Measurements from ENCODE around the gene MRPS34. TPM values are rescaled to one million over a fixed set of nuclear protein-coding genes. Genes with fewer than 3 reads are reported as not detected.
"Not testable (repeated sequence)": the region's sequence is repeated elsewhere in the genome, so short reads cannot be mapped to it uniquely, and the experiment has no call there.

Gene MRPS34
- total and polyA plus RNA-seq, 3 experiments from 2014 or later, result 155 to 176 (median 172) TPM

- no peaks in the 10 kb centered on the region for H3K9me3 ChIP-seq (ENCODE audit: low read length)
- H3K9me3 Mint-ChIP-seq, result no peaks in the 10 kb centered on the region
- CTCF ChIA-PET, result no interaction called here
- H3K27me3 Mint-ChIP-seq, result no peaks in the 10 kb centered on the region
- POLR2A ChIA-PET, result no interaction called here
- H3K4me1 ChIP-seq (ENCODE audit: insufficient read depth, low read length), result no peaks in the 10 kb centered on the region
- no peak for DNase-seq
- H3K4me3 Mint-ChIP-seq, result no peak overlapping the region
- no peak overlapping the region for H3K27ac ChIP-seq (ENCODE audit: low read depth, low read length)
- no peaks in the 10 kb centered on the region for H3K27me3 ChIP-seq (ENCODE audit: insufficient read depth, low read length, poor library complexity, severe bottlenecking)
- peaks cover 0 to 7% (median 5%) of the 10 kb centered on the region in 3 donors for H3K4me1 Mint-ChIP-seq
- H3K27ac Mint-ChIP-seq, result no peak overlapping the region
- peaks cover 7 to 50% (median 11%) of the 10 kb centered on the region in 3 donors for H3K36me3 Mint-ChIP-seq
- no peak overlapping the region for H3K4me3 ChIP-seq (ENCODE audit: low read length)
- H3K36me3 ChIP-seq (ENCODE audit: insufficient read depth, low read length), result peaks cover 21% of the 10 kb centered on the region
Observed at GRCh38 chr16:1808691-1809090, 35.8 kb upstream of the MRPS34 start.

- H3K27ac Mint-ChIP-seq, result no peak overlapping the region
- Histone ChIP-seq H3K36me3 (ENCODE audit: insufficient read depth, low read length) (peaks cover 21% of the 10 kb centered on the region), H3K27ac (ENCODE audit: low read depth, low read length) (no peak overlapping the region), H3K27me3 (ENCODE audit: insufficient read depth, low read length, poor library complexity, severe bottlenecking) (no peaks in the 10 kb centered on the region), H3K4me3 (ENCODE audit: low read length) (no peak overlapping the region), H3K4me1 (ENCODE audit: insufficient read depth, low read length) (no peaks in the 10 kb centered on the region), H3K9me3 (ENCODE audit: low read length) (no peaks in the 10 kb centered on the region)
- no peaks in the 10 kb centered on the region for H3K27me3 Mint-ChIP-seq
- H3K9me3 Mint-ChIP-seq, result no peaks in the 10 kb centered on the region
- no peak for DNase-seq
- peaks cover 6 to 43% (median 7%) of the 10 kb centered on the region in 3 donors for H3K36me3 Mint-ChIP-seq
- no peaks in the 10 kb centered on the region for H3K4me1 Mint-ChIP-seq
- H3K4me3 Mint-ChIP-seq, result no peak overlapping the region
- ChIA-PET CTCF (no interaction called here), POLR2A (no interaction called here)
Observed at GRCh38 chr16:1807626-1808025, 34.7 kb upstream of the MRPS34 start.

- ChIA-PET CTCF (interaction anchor here (1.2 kb wide), 1 partner anchor 39 kb away, joined by 3 read pairs; no protein-coding TSS in a partner anchor), POLR2A (no interaction called here)
- no peaks in the 10 kb centered on the region for H3K36me3 ChIP-seq (ENCODE audit: insufficient read depth, low read length)
- H3K4me1 ChIP-seq (ENCODE audit: insufficient read depth, low read length), result no peaks in the 10 kb centered on the region
- no peaks in the 10 kb centered on the region for H3K9me3 ChIP-seq (ENCODE audit: low read length)
- Mint-ChIP-seq H3K9me3 (peaks cover 3 to 10% (median 7%) of the 10 kb centered on the region in 5 donors), H3K4me1 (no peaks in the 10 kb centered on the region), H3K27ac (no peak overlapping the region), H3K36me3 (peaks cover 3 to 5% (median 4%) of the 10 kb centered on the region in 3 donors), H3K27me3 (no peaks in the 10 kb centered on the region), H3K4me3 (no peak overlapping the region)
- no peaks in the 10 kb centered on the region for H3K27me3 ChIP-seq (ENCODE audit: insufficient read depth, low read length, poor library complexity, severe bottlenecking)
- no peak overlapping the region for H3K4me3 ChIP-seq (ENCODE audit: low read length)
- H3K27ac ChIP-seq (ENCODE audit: low read depth, low read length), result no peak overlapping the region
- DNase-seq, result no peak
Observed at GRCh38 chr16:1800701-1801100, 27.8 kb upstream of the MRPS34 start.

DNA sequence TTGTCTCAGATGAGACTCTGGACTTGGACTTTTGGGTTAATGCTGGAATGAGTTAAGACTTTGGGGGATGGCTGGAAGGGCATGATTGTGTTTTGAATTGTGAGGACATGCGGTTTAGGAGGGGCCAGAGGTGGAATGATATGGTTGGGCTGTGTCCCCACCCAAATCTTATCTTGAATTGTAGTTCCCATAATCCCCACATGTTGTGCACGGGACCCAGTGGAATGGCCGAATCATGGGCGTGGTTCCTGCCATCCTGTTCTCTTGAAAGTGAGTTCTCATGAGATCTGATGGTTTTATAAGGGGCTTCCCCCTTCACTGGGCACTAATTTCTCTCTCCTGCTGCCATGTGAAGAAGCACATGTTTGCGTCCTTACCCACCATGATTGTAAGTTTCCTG, 26.3 kb upstream of the MRPS34 start:
- POLR2A ChIA-PET; H3K27ac Mint-ChIP-seq; H3K27me3 Mint-ChIP-seq; H3K9me3 ChIP-seq (ENCODE audit: low read length); DNase-seq; H3K4me1 Mint-ChIP-seq; H3K27ac ChIP-seq (ENCODE audit: low read depth, low read length); CTCF ChIA-PET; H3K27me3 ChIP-seq (ENCODE audit: insufficient read depth, low read length, poor library complexity, severe bottlenecking); H3K36me3 Mint-ChIP-seq; H3K4me3 Mint-ChIP-seq; H3K36me3 ChIP-seq (ENCODE audit: insufficient read depth, low read length); H3K4me1 ChIP-seq (ENCODE audit: insufficient read depth, low read length); H3K4me3 ChIP-seq (ENCODE audit: low read length): not testable (repeated sequence)
- peaks cover 3 to 10% (median 7%) of the 10 kb centered on the region in 5 donors for H3K9me3 Mint-ChIP-seq

GRCh38 chr16:1794908-1795666, 22.2 kb upstream of the MRPS34 start:
- no peaks in the 10 kb centered on the region for H3K4me1 Mint-ChIP-seq
- Histone ChIP-seq H3K27ac (ENCODE audit: low read depth, low read length) (no peak overlapping the region), H3K9me3 (ENCODE audit: low read length) (no peaks in the 10 kb centered on the region), H3K4me1 (ENCODE audit: insufficient read depth, low read length) (no peaks in the 10 kb centered on the region), H3K36me3 (ENCODE audit: insufficient read depth, low read length) (no peaks in the 10 kb centered on the region), H3K4me3 (ENCODE audit: low read length) (no peak overlapping the region), H3K27me3 (ENCODE audit: insufficient read depth, low read length, poor library complexity, severe bottlenecking) (no peaks in the 10 kb centered on the region)
- H3K27ac Mint-ChIP-seq, result peak overlapping the region in 1 of 8 donors; percentile 61
- no peak for DNase-seq
- ChIA-PET POLR2A (no interaction called here), CTCF (no interaction called here)
- H3K27me3 Mint-ChIP-seq, result no peaks in the 10 kb centered on the region
- peaks cover 3 to 9% (median 6%) of the 10 kb centered on the region in 5 donors for H3K9me3 Mint-ChIP-seq
- H3K4me3 Mint-ChIP-seq, result no peak overlapping the region
- peaks cover 0 to 3% (median 2%) of the 10 kb centered on the region in 3 donors for H3K36me3 Mint-ChIP-seq

GRCh38 chr16:1794221-1794871, 21.4 kb upstream of the MRPS34 start:
- Histone ChIP-seq H3K4me1 (ENCODE audit: insufficient read depth, low read length) (no peaks in the 10 kb centered on the region), H3K27me3 (ENCODE audit: insufficient read depth, low read length, poor library complexity, severe bottlenecking) (no peaks in the 10 kb centered on the region), H3K4me3 (ENCODE audit: low read length) (no peak overlapping the region), H3K27ac (ENCODE audit: low read depth, low read length) (no peak overlapping the region), H3K9me3 (ENCODE audit: low read length) (no peaks in the 10 kb centered on the region), H3K36me3 (ENCODE audit: insufficient read depth, low read length) (no peaks in the 10 kb centered on the region)
- Mint-ChIP-seq H3K4me3 (no peak overlapping the region), H3K36me3 (peaks cover 0 to 3% (median 2%) of the 10 kb centered on the region in 3 donors), H3K27me3 (no peaks in the 10 kb centered on the region), H3K9me3 (peaks cover 3 to 7% (median 5%) of the 10 kb centered on the region in 5 donors), H3K4me1 (no peaks in the 10 kb centered on the region), H3K27ac (no peak overlapping the region)
- ChIA-PET CTCF (no interaction called here), POLR2A (no interaction called here)
- DNase-seq, result no peak

DNA sequence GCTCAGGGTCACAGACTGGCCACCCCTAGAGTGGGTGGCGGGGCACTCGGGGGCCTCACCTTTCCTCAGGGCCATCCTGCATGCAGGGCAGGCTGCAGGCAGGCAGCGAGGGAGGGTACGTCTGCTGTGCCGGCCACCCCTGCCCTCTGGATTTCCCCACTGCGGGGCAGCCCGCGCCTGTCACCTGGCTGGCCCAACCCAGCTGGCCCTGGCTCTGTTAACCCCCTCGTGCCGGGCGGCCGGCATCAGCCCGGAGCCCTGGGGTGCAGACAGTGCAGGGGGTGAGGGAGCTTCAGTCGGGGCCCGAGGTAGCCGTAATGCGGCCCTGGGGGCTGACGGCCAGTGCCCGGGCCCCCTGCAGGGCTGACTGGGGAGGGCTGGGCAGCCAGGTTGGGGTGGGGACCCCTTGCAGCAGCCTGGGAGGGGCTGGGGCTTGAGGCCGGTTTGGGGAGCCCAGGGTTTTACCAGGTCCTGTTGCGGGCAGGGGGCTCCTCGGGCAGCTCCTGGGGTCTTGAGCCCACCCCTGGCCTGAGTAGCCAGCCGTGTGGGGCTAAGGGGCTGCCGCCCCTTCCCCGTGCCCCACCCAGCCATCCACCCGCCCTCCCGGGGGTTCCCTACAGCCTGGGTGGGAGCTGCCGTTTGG, 20.8 kb upstream of the MRPS34 start, which contains the start of gene IGFALS:
Gene IGFALS (minus strand): TSS at position 128 of the 643 bp plus-strand sequence. CDS start 53 bp downstream, at position 75.
- Histone ChIP-seq H3K4me3 (ENCODE audit: low read length) (no peak within 1 kb of the TSS), H3K9me3 (ENCODE audit: low read length) (no peaks in the 10 kb centered on the region), H3K4me1 (ENCODE audit: insufficient read depth, low read length) (no peaks in the 10 kb centered on the region), H3K36me3 (ENCODE audit: insufficient read depth, low read length) (no peaks in the 10 kb centered on the region), H3K27me3 (ENCODE audit: insufficient read depth, low read length, poor library complexity, severe bottlenecking) (no peaks in the 10 kb centered on the region), H3K27ac (ENCODE audit: low read depth, low read length) (no peak within 1 kb of the TSS)
- Mint-ChIP-seq H3K36me3 (peaks cover 3 to 8% (median 3%) of the 10 kb centered on the region in 3 donors), H3K9me3 (peaks cover 3 to 5% (median 3%) of the 10 kb centered on the region in 5 donors), H3K4me3 (no peak within 1 kb of the TSS), H3K27ac (no peak within 1 kb of the TSS), H3K27me3 (no peaks in the 10 kb centered on the region), H3K4me1 (peaks cover 0 to 3% (median 1%) of the 10 kb centered on the region in 3 donors)
- POLR2A ChIA-PET, result no interaction called here
- CTCF ChIA-PET, result no interaction called here
- DNase-seq, result no peak

All from CD8-positive, alpha-beta memory T cell (primary cell).